HepG2 (cell line): ENCODE measurements around the gene PSMB11. TPM values are rescaled to one million over a fixed set of nuclear protein-coding genes. Genes with fewer than 3 reads are reported as not detected.

Experiments
- ASH2L ChIP-seq: fragments of 300-600, 200-600 bp; sonication (generic); IDR thresholded peaks from 2 replicates; pipeline ENCODE4 v1.7.0; 2017; ENCODE audit warnings: low read depth, mild to moderate bottlenecking, moderate library complexity, mixed read lengths, low read length; ENCODE audit not compliant: insufficient read length
- GPN1 ChIP-seq: sonication (generic); formaldehyde crosslinking; IDR thresholded peaks from 2 replicates; pipeline ENCODE4 v1.5.1; 2020; ENCODE audit warnings: missing genetic modification reagents, borderline replicate concordance
- MXD4 ChIP-seq: IDR thresholded peaks from 2 replicates; pipeline ENCODE4 v1.6.1; 2016; ENCODE audit warnings: mild to moderate bottlenecking, missing biosample characterization, missing genetic modification reagents
- NAIF1 ChIP-seq: sonication (generic); formaldehyde crosslinking; IDR thresholded peaks from 2 replicates; pipeline ENCODE4 v1.5.0; 2020; ENCODE audit warnings: mild to moderate bottlenecking, missing genetic modification reagents, borderline replicate concordance
- PAX8 ChIP-seq: sonication (generic); formaldehyde crosslinking; IDR thresholded peaks from 2 replicates; pipeline ENCODE4 v1.8.0; 2022; ENCODE audit warnings: mild to moderate bottlenecking, missing genetic modification reagents, borderline replicate concordance
- POLR2AphosphoS5 ChIP-seq: IDR thresholded peaks from 2 replicates; pipeline ENCODE4 v1.6.1; 2012; ENCODE audit warnings: low read depth, low read length
- U2AF1 ChIP-seq: fragments of 200-400 bp; formaldehyde crosslinking; optimal IDR thresholded peaks from 2 replicates; pipeline ENCODE3; 2017; ENCODE audit warnings: mild to moderate bottlenecking, low read depth, low read length
- YEATS4 ChIP-seq: sonication (generic); formaldehyde crosslinking; IDR thresholded peaks from 2 replicates; pipeline ENCODE4 v1.4.0; 2020; ENCODE audit warnings: missing genetic modification reagents, borderline replicate concordance
- YY1 ChIP-seq: IDR thresholded peaks from 2 replicates; pipeline ENCODE4 v1.6.1; 2011; ENCODE audit warnings: low read length, low read depth, moderate library complexity, mild to moderate bottlenecking; ENCODE audit not compliant: insufficient read depth, insufficient replicate concordance
- ZFX ChIP-seq: sonication (generic); formaldehyde crosslinking; IDR thresholded peaks from 2 replicates; pipeline ENCODE4 v1.4.0; 2020; ENCODE audit warnings: mild to moderate bottlenecking, low read depth, missing genetic modification reagents, moderate library complexity
- ZKSCAN1 ChIP-seq: fragments of 150-350 bp; IDR thresholded peaks from 2 replicates; pipeline ENCODE4 v1.6.1; 2014; ENCODE audit warnings: low read length
- ZNF317 ChIP-seq: sonication (generic); formaldehyde crosslinking; IDR thresholded peaks from 2 replicates; pipeline ENCODE4 v1.5.0; 2020; ENCODE audit warnings: mild to moderate bottlenecking, missing genetic modification reagents
- ZNF367 ChIP-seq: sonication (generic); formaldehyde crosslinking; IDR thresholded peaks from 2 replicates; pipeline ENCODE4 v1.4.0; 2020; ENCODE audit warnings: missing genetic modification reagents, borderline replicate concordance
- ZNF484 ChIP-seq: sonication (generic); formaldehyde crosslinking; IDR thresholded peaks from 2 replicates; pipeline ENCODE4 v1.5.1; 2020; ENCODE audit warnings: mild to moderate bottlenecking, low read depth, missing genetic modification reagents, borderline replicate concordance
- ZSCAN29 ChIP-seq: sonication (generic); formaldehyde crosslinking; conservative IDR thresholded peaks from 2 replicates; pipeline ENCODE4 v1.4.0; 2020; ENCODE audit warnings: mild to moderate bottlenecking, missing genetic modification reagents
- polyA plus RNA-seq, 8 experiments: library from polyadenylated mRNA; depleted of rRNA in 3 of 8; stranded (reverse) in 7 of 8; unstranded in 1 of 8; fragments of >200 nt; fragmentation: Illumina TruSeq in 4 of 8; extraction: Trizol in 4 of 8; gene quantifications; 2 replicates each; pipeline versions ENCODE4 v1.2.1 to v1.2.3, GENCODE V29; 2011 to 2016; ENCODE audit warnings: low read depth in 4 of 8, missing spikeins in 1 of 8, mixed read lengths in 1 of 8; ENCODE audit not compliant: insufficient read depth in 1 of 8
- total RNA-seq, 5 experiments: library from RNA; depleted of rRNA; stranded (reverse); fragments of >200 nt; fragmentation: Illumina TruSeq; extraction: Trizol; gene quantifications; 2 replicates each; pipeline ENCODE4 v1.2.3, GENCODE V29; 2016; ENCODE audit warnings: low read depth in 1 of 5
- TF ChIP-seq, protein P1 (sequence below): sonication (generic); formaldehyde crosslinking; IDR thresholded peaks from 2 replicates; pipeline ENCODE4 v1.4.0; 2020; ENCODE audit warnings: missing genetic modification reagents
- TF ChIP-seq, protein P2 (sequence below): IDR thresholded peaks from 2 replicates; pipeline ENCODE4 v1.6.1; 2016; ENCODE audit warnings: missing biosample characterization, missing genetic modification reagents, low read depth
- TF ChIP-seq, protein P3 (sequence below): sonication (generic); formaldehyde crosslinking; IDR thresholded peaks from 2 replicates; pipeline ENCODE4 v1.4.0; 2020; ENCODE audit warnings: mild to moderate bottlenecking, missing genetic modification reagents
- TF ChIP-seq, protein P4 (sequence below): sonication (generic); formaldehyde crosslinking; IDR thresholded peaks from 2 replicates; pipeline ENCODE4 v1.8.1; 2023; ENCODE audit warnings: mild to moderate bottlenecking, moderate library complexity, missing genetic modification reagents
- TF ChIP-seq, protein P5 (sequence below): sonication (generic); formaldehyde crosslinking; IDR thresholded peaks from 2 replicates; pipeline ENCODE4 v1.9.0; 2021; ENCODE audit warnings: missing genetic modification reagents, mild to moderate bottlenecking, borderline replicate concordance
- TF ChIP-seq, protein P6 (sequence below): sonication (generic); formaldehyde crosslinking; IDR thresholded peaks from 2 replicates; pipeline ENCODE4 v1.5.0; 2020; ENCODE audit warnings: missing genetic modification reagents

PSMB11 gene
- total and polyA plus RNA-seq, 2 of the 13 experiments (the other 11 are each of a cell fraction or from before 2014, with no cell fraction given), result not detected

DNA sequence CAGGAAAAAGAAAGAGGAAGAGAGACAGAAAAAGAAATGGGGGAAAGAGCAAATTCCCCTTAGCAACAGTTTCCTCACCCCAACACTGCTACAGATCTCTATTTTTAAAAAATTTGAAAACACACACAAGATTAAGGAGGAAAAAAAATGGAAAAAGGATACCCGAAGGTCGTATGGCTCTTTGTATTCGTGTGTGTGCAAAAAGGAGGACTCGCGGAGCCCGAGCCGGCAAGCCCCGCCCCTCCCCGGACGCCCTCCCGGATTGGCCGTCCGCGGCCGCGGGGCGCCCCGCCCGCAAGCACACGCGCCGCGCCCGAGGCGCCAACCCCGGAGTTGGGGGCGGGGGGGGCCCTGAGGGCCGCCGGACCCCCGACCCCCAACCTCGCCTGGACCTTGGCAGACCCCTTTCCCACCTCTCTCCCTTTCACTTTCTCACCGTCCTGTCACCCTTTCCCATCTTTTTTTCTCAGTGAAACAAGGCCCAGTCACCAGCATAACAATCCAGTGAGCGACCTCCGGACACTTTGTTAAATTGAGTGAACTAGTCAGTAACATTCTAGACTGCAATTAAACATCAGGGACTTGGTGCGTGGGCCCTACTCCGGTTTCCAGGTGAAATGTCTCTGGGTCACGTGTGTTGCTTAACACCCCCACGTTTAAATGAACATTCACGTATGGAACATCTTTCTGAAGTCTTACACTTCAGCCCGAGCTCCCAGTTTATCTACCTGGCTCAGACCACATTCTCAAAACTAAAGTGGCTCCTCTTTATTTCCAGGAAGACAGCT, 31.9 kb upstream of the PSMB11 start, which contains the start of gene C14orf93 (continued):
- TF ChIP-seq YEATS4 (CRISPR knock-in tag) (peak; percentile 37; the same call in 1 of the 2 replicates), ZFX (CRISPR knock-in tag) (peak; percentile 81), POLR2AphosphoS5 (peak; percentile 94), ZNF484 (CRISPR knock-in tag) (0 out of 2 replicates have a peak, but pooled peaks have one; percentile 64), ZNF367 (CRISPR knock-in tag) (no peak; the same call in 1 of the 2 replicates), NAIF1 (no peak), ZNF317 (peak; percentile 57; the same call in 1 of the 2 replicates), U2AF1 (no peak), ASH2L (peak; percentile 96), ZSCAN29 (CRISPR knock-in tag) (0 out of 2 replicates have a peak, but pooled peaks have one; percentile 56), ZKSCAN1 (peak; percentile 27; the same call in 1 of the 2 replicates), MXD4 (CRISPR knock-in tag) (0 out of 2 replicates have a peak, but pooled peaks have one; percentile 28), PAX8 (CRISPR knock-in tag) (no peak), YY1 (peak; percentile 85), GPN1 (CRISPR knock-in tag) (no peak)
- TF ChIP-seq, protein P1, sequence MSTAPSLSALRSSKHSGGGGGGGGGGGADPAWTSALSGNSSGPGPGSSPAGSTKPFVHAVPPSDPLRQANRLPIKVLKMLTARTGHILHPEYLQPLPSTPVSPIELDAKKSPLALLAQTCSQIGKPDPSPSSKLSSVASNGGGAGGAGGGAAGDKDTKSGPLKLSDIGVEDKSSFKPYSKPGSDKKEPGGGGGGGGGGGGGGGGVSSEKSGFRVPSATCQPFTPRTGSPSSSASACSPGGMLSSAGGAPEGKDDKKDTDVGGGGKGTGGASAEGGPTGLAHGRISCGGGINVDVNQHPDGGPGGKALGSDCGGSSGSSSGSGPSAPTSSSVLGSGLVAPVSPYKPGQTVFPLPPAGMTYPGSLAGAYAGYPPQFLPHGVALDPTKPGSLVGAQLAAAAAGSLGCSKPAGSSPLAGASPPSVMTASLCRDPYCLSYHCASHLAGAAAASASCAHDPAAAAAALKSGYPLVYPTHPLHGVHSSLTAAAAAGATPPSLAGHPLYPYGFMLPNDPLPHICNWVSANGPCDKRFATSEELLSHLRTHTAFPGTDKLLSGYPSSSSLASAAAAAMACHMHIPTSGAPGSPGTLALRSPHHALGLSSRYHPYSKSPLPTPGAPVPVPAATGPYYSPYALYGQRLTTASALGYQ (CRISPR knock-in tag), result no peak; the same call in 1 of the 2 replicates
- TF ChIP-seq, protein P2, sequence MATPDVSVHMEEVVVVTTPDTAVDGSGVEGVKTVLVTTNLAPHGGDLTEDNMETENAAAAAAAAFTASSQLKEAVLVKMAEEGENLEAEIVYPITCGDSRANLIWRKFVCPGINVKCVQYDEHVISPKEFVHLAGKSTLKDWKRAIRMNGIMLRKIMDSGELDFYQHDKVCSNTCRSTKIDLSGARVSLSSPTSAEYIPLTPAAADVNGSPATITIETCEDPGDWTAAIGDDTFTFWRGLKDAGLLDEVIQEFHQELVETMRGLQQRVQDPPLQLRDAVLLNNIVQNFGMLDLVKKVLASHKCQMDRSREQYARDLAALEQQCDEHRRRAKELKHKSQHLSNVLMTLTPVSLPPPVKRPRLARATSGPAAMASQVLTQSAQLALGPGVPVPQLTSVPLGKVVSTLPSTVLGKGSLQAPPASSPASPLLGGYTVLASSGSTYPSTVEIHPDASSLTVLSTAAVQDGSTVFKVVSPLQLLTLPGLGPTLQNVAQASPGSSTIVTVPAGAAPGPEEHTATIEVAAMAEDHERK (CRISPR knock-in tag), result no peak
- TF ChIP-seq, protein P3, sequence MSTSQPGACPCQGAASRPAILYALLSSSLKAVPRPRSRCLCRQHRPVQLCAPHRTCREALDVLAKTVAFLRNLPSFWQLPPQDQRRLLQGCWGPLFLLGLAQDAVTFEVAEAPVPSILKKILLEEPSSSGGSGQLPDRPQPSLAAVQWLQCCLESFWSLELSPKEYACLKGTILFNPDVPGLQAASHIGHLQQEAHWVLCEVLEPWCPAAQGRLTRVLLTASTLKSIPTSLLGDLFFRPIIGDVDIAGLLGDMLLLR, result peak; percentile 76
- TF ChIP-seq, protein P4, sequence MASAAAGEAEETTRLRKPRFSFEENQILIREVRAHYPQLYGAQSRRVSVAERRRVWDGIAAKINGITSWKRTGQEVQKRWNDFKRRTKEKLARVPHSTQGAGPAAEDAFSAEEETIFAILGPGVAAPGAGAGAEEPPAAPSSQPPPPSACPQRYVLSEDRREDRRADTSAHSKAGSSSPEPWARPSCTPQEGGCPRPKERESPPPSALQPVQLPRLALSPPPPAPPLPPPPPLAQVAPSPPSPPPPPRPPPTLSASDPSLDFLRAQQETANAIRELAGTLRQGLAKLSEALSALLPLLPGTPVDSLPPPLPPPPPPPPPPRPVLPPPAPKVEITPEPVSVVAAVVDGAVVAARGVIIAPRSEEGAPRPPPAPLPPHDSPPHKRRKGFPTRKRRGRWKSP (CRISPR knock-in tag), result peak; percentile 54; the same call in 1 of the 2 replicates
- TF ChIP-seq, protein P5, sequence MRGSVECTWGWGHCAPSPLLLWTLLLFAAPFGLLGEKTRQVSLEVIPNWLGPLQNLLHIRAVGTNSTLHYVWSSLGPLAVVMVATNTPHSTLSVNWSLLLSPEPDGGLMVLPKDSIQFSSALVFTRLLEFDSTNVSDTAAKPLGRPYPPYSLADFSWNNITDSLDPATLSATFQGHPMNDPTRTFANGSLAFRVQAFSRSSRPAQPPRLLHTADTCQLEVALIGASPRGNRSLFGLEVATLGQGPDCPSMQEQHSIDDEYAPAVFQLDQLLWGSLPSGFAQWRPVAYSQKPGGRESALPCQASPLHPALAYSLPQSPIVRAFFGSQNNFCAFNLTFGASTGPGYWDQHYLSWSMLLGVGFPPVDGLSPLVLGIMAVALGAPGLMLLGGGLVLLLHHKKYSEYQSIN (CRISPR knock-in tag), result no peak
- TF ChIP-seq, protein P6, sequence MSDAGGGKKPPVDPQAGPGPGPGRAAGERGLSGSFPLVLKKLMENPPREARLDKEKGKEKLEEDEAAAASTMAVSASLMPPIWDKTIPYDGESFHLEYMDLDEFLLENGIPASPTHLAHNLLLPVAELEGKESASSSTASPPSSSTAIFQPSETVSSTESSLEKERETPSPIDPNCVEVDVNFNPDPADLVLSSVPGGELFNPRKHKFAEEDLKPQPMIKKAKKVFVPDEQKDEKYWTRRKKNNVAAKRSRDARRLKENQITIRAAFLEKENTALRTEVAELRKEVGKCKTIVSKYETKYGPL (CRISPR knock-in tag), result peak; percentile 10; the same call in 1 of the 2 replicates
